ENCODE results near the gene ZNF574.
A peak's percentile ranks its signal among the peaks of the same experiment; 100 is the strongest.

Gene ZNF574

DNA sequence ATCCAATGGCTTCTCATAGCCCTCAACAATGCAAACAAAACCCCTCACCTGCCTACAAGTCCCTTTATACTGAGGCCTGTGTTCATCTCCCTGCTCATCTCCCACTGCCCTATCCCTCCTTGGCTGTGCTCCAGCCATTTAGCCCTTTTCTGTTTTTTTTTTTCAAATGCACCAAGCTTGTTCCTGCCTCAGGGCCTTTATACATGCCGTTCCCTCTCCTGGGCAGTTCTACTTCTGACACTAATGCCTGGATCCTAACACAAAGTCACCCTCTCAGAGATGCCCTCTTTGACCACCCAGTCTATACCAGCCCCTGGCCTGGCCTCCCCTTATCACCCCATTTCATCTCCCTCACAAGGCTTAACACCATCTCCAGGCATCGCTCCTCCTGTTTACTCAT is 26.9 kb downstream of the ZNF574 start:
- DNase-seq, result no peak

DNA sequence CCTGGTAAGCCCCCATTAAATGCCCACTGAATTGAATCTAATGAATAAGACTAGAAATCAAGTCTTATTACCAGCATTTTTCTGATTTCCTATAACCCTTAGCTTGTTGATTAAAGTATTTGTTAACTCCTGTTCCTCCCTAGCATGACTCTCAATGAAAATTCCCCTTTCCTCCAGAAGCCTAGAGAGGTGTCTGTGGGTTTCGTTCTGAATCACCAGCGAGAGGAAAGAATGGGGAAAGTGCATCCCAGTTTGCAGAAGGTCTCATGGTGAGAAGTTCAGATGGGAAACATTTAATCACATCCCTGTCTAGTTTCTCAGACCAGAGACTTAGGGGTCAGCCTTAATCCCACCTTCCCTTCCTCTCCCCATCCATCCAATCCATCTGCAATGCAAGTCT is 29.4 kb downstream of the ZNF574 start:
- no peak for DNase-seq

DNA sequence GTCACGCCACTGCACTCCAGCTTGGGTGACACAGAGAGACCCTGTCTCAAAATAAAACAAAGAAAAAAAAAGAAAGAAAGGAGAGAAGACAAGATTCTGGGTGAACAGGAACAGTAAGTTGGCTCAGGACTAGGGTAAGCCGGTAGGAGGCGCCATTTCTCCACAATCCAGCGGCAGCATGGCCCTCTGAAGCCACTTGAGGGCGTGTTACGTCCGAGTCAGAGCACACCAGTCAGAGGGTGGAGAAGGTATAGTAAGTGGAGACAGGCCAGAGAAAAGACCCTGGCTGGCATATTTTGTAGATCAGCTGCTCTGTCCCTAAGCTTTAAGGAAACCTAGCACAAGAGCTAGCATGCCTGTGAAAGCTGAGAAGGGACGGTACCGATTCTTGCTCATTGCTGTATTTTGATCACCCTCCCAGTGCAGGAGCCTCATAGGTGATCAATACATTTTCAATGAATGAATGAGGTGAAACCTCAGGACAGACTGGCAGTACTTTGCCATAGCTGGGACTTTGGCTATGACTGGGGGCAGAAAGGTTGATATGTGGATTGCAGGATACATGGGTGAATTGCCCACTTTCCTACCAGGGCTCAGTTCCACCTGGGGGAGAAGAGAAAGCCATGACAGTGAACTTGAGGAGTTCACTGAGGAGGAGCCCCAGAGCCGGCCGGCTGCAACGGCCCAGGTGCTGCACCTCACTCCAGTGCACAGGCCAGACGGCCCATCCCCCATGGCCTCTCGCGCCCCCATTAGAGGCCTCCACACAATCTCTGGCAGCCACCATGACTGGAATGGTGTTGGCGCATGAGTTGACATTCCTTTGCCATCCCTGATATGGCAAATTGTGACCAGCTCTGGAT is 32.8 kb downstream of the ZNF574 start:
- DNase-seq, result peak; percentile 93

DNA sequence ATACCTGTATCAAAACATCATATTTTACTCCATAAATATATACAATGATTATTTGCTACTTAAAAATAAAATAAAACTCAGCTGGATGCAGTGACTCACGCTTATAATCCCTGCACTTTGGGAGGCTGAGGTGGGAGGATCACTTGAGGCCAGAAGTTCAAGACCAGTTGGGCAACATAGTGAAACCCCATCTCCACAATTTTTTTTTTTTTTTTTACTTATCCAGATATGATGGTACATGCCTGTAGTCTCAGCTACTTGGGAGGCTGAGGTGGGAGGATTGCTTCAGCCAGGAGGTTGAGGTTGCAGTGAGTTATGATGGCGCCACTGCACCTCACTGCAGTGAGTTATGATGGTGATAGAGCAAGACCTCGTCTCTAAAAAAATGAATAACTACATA is 33.9 kb downstream of the ZNF574 start:
- no peak for DNase-seq

DNA sequence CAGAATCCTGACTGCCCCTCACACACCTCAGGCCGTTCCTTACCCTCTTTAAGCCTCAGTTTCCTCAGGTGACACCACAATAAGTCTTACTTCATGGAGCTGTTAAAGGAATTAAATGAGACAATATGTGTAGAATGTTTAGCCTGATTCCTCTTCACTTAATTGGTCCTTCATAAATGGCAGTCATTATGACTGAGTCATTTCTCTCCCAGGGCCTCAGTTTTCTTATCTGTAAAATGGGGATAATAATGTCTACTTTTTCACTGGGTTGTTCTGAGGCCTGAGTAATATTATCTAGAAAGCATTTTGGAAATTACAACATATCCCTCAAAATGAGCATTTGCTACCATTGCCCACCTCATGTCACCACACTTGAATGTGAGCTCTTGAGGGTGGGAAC is 34.7 kb downstream of the ZNF574 start:
- DNase-seq, result no peak

DNA sequence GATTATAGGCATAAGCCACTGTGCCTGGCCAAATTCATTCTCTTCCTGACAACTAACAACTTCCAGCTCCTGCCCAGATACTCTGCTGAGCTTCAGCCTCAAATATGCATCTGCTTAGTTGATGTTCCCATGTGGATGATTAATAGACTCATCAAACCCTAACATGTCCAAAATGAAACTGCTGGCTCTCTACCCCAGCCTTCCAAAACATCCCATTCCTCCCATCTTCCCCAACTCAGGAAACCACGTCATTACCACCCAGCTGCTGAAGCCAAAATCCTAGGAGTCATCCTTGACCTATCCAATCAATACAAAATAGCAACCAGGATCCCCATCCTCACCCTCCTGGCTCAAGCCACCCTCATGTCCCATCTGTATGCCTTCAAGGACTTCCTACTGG is 35.4 kb downstream of the ZNF574 start:
- DNase-seq, result no peak

DNA sequence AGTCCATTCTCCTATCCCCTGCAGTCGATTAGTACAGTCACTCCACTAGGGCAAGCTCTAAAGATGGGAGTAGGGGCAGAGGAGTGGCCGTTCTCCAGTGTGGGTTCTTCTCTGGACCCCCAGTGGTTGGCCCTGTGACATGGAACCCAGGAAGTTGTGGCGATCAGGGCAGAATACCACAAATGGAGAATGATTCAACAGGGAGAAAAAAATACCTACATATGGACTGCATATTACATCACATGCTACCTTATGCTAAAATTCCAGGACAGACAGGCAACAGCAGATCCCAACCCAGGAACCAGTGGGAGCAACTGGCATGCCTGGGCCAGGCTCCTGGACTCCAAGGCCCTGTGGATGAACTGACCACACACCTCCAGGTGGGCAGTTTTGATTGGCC is 35.8 kb downstream of the ZNF574 start:
- DNase-seq, result no peak

DNA sequence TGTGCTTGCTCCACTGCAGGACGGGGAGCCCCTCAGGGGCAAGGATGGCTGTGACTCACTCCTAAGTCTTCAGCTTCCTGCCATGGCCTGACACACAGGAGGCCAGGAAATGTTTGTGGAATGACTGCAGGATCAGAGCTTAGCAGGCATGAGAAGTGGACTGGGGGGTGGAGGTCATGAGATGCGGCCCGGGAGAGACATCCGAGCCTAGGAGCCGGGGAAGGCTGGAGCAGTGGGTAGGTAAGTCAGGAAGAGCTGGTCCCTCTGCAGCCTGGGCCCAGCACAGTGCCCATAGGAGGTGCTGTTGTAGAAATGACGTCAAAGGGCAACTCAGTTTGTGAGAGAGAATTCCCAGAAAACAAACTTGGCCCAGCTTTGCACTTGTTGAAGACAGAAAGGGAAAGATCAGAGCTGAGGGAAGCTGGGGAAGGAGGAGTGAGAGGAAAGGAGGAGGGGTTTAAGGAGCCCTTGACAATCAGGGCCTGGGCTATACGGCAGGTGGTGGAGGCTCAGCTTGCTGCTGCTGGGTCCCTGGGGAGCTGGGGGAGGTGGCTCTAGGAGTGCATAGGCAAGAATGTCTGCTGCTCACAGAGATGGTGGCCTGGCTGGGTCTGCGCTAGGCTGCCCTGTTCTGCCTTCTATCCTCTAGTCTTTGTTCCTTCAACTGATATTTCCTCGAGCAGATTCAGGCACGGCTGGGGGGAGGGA is 37.8 kb downstream of the ZNF574 start:
- DNase-seq, result no peak

DNA sequence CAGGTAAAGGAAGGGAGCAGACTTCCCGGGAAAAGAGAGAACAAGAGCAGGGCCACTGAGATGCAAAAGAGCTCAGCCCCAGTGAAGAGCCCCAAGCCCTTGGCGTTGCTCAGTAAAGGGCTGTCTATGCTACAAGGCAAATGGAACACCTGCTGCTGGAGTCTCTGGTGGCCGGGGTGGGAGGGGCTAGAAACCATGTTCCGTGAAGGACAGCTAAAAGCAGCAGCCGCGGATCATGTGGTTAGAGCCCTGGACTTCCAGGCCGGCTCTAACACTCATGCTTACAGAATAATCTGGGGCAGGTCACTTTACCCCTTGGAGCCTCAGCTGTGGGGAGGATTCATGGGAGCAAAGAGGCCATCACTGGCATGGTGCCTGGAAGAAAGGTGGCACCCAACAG is 38.4 kb downstream of the ZNF574 start:
- DNase-seq, result no peak

DNA sequence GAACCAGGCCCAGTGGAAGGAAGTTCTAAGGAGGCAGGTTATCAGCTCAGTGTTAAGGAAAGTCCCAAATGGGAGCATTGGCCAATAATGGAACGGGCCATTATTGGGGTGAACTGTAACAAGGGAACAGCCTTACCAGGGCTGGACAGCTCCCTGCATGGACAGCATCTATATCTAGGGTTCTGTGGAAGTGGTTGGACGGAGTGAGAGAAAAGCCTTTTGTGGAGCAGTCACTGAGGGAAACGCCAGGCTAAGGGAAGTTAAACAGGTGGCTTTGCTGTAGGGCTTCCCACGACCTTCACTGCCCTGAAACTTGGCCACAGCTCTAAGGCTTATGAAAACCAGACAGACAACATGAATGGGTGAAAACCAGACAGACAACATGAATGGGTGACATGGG is 39.3 kb downstream of the ZNF574 start:
- no peak for DNase-seq

DNA sequence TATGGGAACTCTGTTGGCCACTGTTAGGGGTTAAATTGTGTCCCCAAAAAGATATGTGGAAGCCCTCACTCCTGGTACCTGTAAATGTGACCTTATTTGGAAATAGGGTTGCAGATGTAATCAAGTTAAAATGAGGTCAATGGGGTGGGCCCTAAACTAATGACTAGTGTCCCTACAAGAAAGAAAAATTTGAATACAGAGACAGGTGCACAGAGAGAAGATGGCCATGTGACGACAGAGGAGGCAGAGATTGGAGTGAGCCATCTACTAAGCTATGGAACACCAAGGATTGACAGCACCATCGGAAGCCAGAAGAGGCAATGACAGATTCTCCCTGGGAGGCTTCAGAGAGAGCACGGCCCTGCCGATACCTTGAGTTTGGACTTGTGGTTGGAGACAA is 39.7 kb downstream of the ZNF574 start:
- no peak for DNase-seq

DNA sequence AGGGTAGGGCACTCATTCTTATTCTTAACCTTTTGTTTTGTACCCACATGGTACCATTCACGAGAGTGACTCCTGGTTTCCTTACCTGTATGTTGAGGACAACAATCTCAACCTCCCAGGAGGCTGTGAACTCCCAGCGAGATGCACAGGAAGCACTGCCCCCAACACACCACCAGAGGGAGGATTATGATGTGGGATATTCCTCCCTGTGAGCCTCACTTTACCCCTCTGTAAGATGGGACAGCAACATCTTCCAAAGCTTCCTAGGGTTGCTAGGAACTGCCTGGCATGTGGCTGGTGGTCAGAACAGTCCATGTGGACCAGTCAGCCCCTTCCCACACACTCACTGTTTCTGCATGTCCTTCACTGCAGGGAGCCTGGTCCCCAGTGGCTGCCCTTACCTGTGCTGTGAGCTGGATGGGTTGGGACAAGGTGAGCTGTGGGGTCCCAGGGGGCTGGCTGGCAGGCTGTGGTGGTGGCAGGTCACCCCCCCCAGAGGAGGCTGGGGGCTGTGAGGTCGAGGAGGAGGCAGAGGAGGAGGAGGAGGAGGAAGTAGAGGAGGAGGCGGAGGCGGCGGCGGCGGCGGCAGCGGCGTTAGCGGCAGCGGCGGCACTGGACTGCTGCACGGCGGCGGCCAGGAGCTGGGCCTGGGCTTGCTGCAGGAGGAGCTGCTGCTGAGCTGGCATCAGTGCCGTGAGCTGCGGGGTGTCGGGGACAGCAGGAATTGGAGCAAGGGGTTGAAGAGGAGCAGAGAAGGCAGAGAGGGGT is 40.5 kb downstream of the ZNF574 start:
- no peak for DNase-seq

DNA sequence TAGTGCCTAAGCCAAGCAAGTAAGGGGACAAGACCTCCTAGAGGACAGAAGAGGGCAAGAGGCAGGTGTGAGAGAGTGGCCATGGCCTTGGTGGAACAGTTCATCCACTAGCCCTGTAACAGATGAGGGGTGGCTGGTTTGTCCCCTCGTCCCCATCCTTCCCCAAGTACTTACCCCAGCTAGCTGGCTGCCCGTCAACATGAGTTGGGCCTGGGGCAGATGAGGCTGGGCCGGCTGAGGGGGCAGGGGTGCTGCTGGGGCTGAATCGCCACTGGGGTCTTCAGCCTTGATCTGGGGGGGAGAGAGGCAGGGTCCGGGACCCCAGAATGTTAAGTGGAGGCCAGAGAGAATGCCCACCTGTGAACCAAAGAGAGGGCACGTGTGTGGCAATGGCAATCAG is 41.1 kb downstream of the ZNF574 start:
- no peak for DNase-seq

DNA sequence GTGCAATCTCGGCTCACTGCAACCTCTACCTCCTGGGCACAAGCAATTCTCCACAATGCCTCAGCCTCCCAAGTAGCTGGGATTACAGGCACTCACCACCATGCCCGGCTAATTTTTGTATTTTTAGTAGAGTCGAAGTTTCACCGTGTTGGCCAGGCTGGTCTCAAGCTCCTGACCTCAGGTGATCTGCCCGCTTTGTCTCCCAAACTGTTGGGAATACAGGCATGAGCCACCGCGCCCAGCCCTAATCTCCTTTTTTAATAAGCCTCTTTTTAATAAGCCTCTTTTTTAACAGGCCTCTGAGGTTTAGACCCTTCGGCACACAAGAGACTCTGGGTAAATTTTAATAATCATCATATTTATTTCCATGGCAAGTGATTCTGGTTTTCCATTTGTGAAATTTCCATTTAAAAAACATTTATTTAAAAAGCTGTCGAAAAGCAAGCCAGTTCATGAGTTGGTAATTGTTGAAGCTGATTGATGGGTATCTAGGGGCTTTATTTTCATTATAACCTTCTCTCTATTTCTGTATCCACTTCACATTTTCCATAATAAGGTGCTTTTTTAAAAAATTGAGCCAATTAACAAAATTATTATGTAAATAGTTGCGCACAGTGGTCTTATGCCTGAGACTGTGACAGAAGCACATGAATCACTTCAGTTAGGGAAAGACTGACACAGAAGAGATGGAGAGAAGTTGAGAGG is 44.5 kb downstream of the ZNF574 start:
- no peak for DNase-seq

DNA sequence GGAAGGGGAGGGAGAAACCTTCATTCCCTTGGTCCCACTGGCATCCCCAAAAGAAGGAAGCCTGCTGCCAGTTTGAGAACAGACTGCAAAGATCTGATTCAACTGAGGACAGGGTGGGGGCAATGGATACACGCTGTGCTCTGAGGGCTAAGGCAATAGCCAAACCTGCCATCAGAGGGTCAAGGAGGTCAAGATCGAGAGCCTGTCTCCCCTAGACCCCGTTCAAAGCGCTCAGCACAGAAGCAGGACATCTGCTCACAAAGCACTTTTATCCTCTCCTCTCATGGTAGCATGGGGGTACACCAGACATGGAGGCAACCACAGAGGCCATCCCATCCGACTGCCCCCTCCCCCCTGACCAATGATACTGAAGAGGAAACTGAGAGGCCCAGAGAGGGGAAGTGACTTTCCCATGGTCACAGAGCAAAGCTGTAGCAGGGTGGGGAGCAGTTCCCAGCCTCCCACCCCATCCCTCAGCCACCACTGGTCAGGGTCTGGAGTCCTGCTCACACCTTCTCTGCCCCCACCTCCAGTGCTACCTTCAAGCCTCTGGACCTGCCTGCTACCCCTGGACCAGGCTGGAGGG is 45.2 kb downstream of the ZNF574 start:
- peak; percentile 25 for DNase-seq

DNA sequence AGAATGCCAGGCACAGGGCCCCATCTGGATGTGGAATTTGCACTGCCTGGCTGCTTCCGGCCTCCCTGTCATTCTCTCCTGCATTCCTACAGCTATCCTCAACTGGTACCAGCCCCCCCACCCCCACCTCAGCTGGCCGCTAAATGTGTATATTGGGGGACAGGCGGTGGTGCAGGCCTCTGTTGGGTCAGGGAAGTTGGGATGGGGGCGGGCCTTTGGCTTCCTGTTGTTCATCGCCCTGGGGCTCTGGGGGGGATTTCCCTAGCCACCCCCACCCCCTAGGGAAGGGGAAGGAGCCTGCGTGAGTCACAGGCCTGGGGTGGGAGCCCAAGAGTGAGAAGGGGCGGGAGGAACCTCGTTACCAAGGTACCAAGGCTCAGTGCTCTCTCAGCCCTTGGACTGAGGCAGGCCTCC is 45.7 kb downstream of the ZNF574 start:
- peak; percentile 90 for DNase-seq

DNA sequence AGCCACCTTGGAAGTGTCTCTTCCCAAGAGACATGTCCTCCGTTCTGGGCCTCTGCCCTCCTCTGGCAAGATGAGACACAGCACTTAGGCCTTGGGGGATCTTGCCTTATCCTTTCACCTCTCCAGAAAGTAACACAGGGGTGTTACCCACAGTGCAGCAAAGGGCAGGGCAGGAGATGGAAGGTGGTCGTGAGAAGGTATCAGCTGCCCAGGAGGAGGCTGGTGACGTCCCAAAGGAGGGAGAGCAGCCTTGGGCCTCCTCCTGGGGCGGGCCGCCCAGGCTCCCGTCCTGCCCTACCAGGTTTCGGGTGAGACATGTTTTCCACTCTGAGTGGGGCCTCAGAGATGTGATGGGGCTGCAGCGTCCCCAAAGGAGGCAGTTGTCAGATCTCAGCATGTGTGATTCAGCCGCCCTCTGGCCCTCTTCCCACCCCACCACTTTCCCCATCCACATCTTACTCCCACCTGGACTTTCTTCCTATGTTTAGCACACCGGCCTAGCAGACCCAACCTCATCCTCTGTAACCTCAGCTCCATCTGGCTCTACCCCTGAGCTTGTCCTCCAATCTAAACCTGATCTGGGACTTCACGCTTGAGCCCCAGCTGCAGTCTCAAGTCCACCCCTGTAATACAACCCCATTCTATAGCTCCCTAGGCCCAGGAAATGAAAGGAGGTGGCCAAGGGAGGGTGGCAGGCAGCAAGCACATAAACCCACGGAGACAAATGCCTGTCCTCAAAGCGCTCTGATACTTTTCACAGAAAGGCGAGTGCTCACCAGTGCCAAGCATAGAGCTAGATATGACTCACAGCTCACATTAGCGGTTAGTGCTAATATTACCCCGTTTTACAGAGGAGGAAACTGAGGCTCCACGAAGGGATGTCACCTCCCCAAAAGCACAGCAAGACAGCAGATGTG is 47.0 kb downstream of the ZNF574 start:
- peak; percentile 86 for DNase-seq

DNA sequence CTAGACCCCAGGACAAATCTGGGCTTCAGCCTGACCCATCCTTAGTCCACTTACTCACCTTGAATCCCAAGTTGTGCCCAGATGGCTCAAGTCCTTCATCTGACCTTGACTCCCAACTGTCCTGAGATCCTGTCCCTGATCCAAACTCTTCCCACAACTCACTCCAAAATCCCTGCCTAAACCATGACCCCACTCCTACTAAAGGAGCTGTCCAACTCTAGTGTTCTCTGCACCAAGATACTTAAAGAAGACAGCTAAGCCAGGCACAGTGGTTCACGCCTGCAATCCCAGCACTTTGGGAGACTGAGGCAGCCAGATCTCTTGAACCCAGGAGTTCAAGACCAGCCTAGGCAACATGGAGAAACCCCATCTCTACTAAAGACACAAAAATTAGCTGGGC is 47.8 kb downstream of the ZNF574 start:
- DNase-seq, result no peak

DNA sequence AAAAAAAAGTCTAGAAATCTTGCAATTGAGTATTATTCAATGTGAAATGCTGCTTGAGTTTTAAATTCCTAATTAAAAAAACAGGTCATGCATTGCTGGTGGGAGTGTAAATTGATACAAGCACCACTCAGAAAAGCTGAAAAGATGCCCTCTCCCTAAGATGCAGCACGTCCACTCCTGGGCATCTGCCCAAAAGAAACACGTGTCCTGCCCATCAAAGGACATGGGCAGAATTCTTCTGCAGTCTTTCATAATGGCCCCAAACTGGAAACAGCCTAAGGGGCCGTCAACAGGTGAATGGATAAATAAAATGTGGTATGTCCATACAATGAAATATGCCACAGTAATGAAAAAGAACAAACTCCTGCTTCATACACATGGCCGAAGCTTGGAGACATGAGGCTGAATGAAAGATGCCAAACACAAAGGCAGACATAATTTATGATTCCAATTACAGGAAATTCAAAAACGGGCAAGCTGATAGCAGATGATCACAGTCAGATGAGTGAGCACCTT is 48.5 kb downstream of the ZNF574 start:
- no peak for DNase-seq

DNA sequence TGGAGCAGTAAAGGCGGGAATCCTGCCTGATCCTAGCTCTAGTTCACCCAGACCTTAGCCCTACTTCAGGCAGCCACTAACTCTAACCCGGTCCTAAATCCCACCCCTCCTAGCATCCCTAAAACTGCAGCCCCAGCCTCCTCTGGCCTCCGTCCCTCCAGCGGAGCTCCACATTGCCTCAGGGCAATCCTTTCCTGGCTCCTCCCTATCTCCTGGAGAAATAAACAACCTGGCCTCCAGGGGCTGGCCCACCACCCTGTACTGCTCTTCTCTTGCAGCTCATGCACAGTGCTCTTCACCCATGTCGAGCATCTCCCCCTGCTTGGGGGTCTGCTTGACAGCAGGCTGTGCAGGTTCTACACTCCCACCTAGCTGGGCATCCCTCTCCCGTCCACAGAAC is 49.6 kb downstream of the ZNF574 start:
- no peak for DNase-seq

DNA sequence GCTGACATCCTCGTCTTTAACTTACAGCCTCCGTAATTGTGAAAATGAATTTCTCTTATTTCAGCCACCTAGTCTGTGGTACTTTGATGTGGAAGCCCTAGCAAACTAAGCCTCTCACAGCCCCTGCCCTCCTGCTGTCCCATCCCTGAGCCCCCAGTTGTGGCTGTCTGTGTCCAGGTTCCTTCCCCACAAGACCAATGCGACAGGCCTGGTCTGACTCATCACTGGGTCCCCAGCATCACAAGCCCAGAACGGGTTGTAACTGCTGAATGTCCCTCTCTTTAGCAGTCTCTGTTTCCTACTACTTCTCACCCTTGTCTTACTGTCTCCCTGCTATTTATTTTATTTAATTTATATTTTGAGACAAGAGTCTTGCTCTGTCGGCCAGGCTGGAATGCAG is 50.6 kb downstream of the ZNF574 start:
- DNase-seq, result no peak

All from activated CD4-positive, alpha-beta T cell treated with anti-CD3 and anti-CD28 coated beads for 48 hours (primary cell).